ENCODE results near the gene RAMACL. TPM values are rescaled to one million over a fixed set of nuclear protein-coding genes. Genes with fewer than 3 reads are reported as not detected.

The RAMACL gene
- total and polyA plus RNA-seq, 2 of the 13 experiments (the other 11 are each of a cell fraction or from before 2014, with no cell fraction given), result 0.09 to 0.29 TPM

DNA sequence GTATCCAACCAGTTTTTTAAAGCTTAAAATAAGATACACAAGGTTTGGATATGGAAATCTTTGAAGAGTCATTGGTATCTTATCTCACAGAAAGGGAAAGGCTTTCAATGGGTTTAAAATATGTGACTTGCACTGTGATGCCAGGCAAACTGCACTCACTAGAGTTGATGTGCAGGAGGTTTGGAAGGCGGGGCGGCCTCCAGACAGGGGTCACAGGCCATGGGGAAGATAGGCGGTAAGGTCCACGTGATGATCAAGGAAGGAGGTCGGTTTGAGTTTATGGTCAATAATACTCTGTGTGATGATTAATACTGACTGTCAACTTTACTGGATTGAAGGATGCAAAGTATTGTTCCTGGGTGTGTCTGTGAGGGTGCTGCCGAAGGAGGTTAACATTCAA, 9.5 kb upstream of the RAMACL start:
- Histone ChIP-seq H3K27ac (ENCODE audit: extremely low read length, insufficient read depth, low read length) (no peak overlapping the region), H2AFZ (ENCODE audit: low read length) (no peak overlapping the region), H4K20me1 (ENCODE audit: insufficient read depth, low read length) (no peaks in the 10 kb centered on the region), H3K4me3 (replicated peaks in 1 of 3; ENCODE audit: insufficient read depth in 1 of 3, low read depth in 2 of 3, low read length in 3 of 3) (no peak overlapping the region), H3K79me2 (ENCODE audit: insufficient read depth, low read length) (no peaks in the 10 kb centered on the region), H3K9me3 (ENCODE audit: low read length) (no peaks in the 10 kb centered on the region), H3K4me2 (ENCODE audit: low read depth, low read length) (no peak overlapping the region), H3K36me3 (replicated peaks in 1 of 2; ENCODE audit: control insufficient read depth in 1 of 2, insufficient read depth in 2 of 2, low read length in 2 of 2) (no peaks in the 10 kb centered on the region), H3K9ac (ENCODE audit: insufficient read depth, low read depth, low read length) (no peak overlapping the region), H3K4me1 (ENCODE audit: insufficient read depth, low read length) (no peaks in the 10 kb centered on the region), H3K27me3 (ENCODE audit: control insufficient read depth in 1 of 2, insufficient read depth in 2 of 2, low read length in 2 of 2) (peaks cover 9 to 43% of the 10 kb centered on the region in 2 experiments)
- DNase-seq (ENCODE audit: low spot score) (no peak), FAIRE-seq (no peak), ATAC-seq (no peak)
- BruUV-seq (replicated peaks), result no TSS peak
- WGBS (ENCODE audit: low lambda C conversion rate), result 8% methylated on average over 6 of the region's 6 CpGs
- ChIA-PET POLR2A (no interaction called here), CTCF (ENCODE audit: low intra/inter-chr PET ratio, low total read pairs) (no interaction called here)
- in situ Hi-C loops (cut with HindIII; ENCODE audit: extremely low pct_ligation_motif_present, low pct_unique_long_range_greater_than_20kb), result no loop called here
- intact Hi-C loops (cut with micrococcal nuclease; ENCODE audit: unreplicated experiment), result no loop called here
- TF ChIP-seq, protein P1, sequence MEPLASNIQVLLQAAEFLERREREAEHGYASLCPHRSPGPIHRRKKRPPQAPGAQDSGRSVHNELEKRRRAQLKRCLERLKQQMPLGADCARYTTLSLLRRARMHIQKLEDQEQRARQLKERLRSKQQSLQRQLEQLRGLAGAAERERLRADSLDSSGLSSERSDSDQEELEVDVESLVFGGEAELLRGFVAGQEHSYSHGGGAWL (CRISPR knock-in tag; IDR thresholded peaks at IDR 0.05), result no peak
- TF ChIP-seq ZSCAN9 (CRISPR knock-in tag; IDR thresholded peaks at IDR 0.05; ENCODE audit: borderline replicate concordance) (no peak), ZNF431 (CRISPR knock-in tag; IDR thresholded peaks at IDR 0.05; ENCODE audit: borderline replicate concordance, low read depth) (no peak), ZBTB1 (CRISPR knock-in tag; IDR thresholded peaks at IDR 0.05; ENCODE audit: borderline replicate concordance) (no peak), HES4 (CRISPR knock-in tag; IDR thresholded peaks at IDR 0.05; ENCODE audit: borderline replicate concordance) (no peak), CCDC6 (CRISPR knock-in tag; IDR thresholded peaks at IDR 0.05) (no peak), RFXAP (CRISPR knock-in tag; IDR thresholded peaks at IDR 0.05; ENCODE audit: borderline replicate concordance) (no peak), ZNF709 (CRISPR knock-in tag; IDR thresholded peaks at IDR 0.05) (no peak)
- TF ChIP-seq, protein P2, sequence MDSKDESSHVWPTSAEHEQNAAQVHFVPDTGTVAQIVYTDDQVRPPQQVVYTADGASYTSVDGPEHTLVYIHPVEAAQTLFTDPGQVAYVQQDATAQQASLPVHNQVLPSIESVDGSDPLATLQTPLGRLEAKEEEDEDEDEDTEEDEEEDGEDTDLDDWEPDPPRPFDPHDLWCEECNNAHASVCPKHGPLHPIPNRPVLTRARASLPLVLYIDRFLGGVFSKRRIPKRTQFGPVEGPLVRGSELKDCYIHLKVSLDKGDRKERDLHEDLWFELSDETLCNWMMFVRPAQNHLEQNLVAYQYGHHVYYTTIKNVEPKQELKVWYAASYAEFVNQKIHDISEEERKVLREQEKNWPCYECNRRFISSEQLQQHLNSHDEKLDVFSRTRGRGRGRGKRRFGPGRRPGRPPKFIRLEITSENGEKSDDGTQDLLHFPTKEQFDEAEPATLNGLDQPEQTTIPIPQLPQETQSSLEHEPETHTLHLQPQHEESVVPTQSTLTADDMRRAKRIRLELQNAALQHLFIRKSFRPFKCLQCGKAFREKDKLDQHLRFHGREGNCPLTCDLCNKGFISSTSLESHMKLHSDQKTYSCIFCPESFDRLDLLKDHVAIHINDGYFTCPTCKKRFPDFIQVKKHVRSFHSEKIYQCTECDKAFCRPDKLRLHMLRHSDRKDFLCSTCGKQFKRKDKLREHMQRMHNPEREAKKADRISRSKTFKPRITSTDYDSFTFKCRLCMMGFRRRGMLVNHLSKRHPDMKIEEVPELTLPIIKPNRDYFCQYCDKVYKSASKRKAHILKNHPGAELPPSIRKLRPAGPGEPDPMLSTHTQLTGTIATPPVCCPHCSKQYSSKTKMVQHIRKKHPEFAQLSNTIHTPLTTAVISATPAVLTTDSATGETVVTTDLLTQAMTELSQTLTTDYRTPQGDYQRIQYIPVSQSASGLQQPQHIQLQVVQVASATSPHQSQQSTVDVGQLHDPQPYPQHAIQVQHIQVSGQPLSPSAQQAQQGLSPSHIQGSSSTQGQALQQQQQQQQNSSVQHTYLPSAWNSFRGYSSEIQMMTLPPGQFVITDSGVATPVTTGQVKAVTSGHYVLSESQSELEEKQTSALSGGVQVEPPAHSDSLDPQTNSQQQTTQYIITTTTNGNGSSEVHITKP (CRISPR knock-in tag; IDR thresholded peaks at IDR 0.05; ENCODE audit: low read depth), result no peak
- TF ChIP-seq, protein P3, sequence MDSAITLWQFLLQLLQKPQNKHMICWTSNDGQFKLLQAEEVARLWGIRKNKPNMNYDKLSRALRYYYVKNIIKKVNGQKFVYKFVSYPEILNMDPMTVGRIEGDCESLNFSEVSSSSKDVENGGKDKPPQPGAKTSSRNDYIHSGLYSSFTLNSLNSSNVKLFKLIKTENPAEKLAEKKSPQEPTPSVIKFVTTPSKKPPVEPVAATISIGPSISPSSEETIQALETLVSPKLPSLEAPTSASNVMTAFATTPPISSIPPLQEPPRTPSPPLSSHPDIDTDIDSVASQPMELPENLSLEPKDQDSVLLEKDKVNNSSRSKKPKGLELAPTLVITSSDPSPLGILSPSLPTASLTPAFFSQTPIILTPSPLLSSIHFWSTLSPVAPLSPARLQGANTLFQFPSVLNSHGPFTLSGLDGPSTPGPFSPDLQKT (CRISPR knock-in tag; IDR thresholded peaks at IDR 0.05; ENCODE audit: borderline replicate concordance), result no peak
- TF ChIP-seq, protein P4, sequence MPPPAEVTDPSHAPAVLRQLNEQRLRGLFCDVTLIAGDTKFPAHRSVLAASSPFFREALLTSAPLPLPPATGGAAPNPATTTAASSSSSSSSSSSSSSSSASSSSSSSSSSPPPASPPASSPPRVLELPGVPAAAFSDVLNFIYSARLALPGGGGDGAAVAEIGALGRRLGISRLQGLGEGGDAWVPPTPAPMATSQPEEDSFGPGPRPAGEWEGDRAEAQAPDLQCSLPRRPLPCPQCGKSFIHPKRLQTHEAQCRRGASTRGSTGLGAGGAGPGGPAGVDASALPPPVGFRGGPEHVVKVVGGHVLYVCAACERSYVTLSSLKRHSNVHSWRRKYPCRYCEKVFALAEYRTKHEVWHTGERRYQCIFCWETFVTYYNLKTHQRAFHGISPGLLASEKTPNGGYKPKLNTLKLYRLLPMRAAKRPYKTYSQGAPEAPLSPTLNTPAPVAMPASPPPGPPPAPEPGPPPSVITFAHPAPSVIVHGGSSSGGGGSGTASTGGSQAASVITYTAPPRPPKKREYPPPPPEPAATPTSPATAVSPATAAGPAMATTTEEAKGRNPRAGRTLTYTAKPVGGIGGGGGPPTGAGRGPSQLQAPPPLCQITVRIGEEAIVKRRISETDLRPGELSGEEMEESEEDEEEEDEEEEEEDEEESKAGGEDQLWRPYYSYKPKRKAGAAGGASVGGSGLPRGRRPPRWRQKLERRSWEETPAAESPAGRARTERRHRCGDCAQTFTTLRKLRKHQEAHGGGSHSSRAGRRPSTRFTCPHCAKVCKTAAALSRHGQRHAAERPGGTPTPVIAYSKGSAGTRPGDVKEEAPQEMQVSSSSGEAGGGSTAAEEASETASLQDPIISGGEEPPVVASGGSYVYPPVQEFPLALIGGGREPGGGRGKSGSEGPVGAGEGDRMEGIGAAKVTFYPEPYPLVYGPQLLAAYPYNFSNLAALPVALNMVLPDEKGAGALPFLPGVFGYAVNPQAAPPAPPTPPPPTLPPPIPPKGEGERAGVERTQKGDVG (CRISPR knock-in tag; IDR thresholded peaks at IDR 0.05; ENCODE audit: borderline replicate concordance), result no peak
- TF ChIP-seq, protein P5, sequence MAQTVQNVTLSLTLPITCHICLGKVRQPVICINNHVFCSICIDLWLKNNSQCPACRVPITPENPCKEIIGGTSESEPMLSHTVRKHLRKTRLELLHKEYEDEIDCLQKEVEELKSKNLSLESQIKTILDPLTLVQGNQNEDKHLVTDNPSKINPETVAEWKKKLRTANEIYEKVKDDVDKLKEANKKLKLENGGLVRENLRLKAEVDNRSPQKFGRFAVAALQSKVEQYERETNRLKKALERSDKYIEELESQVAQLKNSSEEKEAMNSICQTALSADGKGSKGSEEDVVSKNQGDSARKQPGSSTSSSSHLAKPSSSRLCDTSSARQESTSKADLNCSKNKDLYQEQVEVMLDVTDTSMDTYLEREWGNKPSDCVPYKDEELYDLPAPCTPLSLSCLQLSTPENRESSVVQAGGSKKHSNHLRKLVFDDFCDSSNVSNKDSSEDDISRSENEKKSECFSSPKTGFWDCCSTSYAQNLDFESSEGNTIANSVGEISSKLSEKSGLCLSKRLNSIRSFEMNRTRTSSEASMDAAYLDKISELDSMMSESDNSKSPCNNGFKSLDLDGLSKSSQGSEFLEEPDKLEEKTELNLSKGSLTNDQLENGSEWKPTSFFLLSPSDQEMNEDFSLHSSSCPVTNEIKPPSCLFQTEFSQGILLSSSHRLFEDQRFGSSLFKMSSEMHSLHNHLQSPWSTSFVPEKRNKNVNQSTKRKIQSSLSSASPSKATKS (CRISPR knock-in tag; IDR thresholded peaks at IDR 0.05), result no peak

Measured in HepG2 (cell line).